GM08714 (cell line): ENCODE data around the gene CASP10.

ENCODE experiments used
- H3K4me3 ChIP-seq: fragments of 200-500 bp; sonication (Bioruptor generic); 2 replicates; pipeline ENCODE4 v1.5.1; 2014; ENCODE audit warnings: mild to moderate bottlenecking, low read length, inconsistent platforms
- ZNF274 ChIP-seq: IDR thresholded peaks from 2 replicates; pipeline ENCODE4 v1.6.1; 2012; ENCODE audit warnings: mild to moderate bottlenecking, low read depth, low read length

Gene CASP10

GRCh38 chr2:201174687-201175086 lies 8.3 kb upstream of the CASP10 start:
- no peak for TF ChIP-seq ZNF274
- H3K4me3 ChIP-seq: no peak overlapping the region

GRCh38 chr2:201176081-201176481 lies 6.9 kb upstream of the CASP10 start:
- H3K4me3 ChIP-seq: no peak overlapping the region
- no peak for TF ChIP-seq ZNF274

- no peak overlapping the region for H3K4me3 ChIP-seq
- TF ChIP-seq ZNF274: no peak
Measured at GRCh38 chr2:201180010-201180409, 2.9 kb upstream of the CASP10 start.

GRCh38 chr2:201183365-201183727 lies 405 bp downstream of the CASP10 start:
- H3K4me3 ChIP-seq: peak overlapping the region; percentile 90
- TF ChIP-seq ZNF274: no peak

- peak overlapping the region; percentile 90 for H3K4me3 ChIP-seq
Measured at GRCh38 chr2:201183835-201184234, 894 bp downstream of the CASP10 start.

GRCh38 chr2:201184248-201184647 lies 1.3 kb downstream of the CASP10 start:
- H3K4me3 ChIP-seq: peak overlapping the region; percentile 90

- peak overlapping the region; percentile 60; the same call in 1 of the 2 replicates for H3K4me3 ChIP-seq
- no peak for TF ChIP-seq ZNF274
Measured at GRCh38 chr2:201185863-201186262, 2.9 kb downstream of the CASP10 start.

- no peak overlapping the region for H3K4me3 ChIP-seq
- TF ChIP-seq ZNF274: no peak
Measured at GRCh38 chr2:201186982-201187381, 4.0 kb downstream of the CASP10 start.

- H3K4me3 ChIP-seq: no peak overlapping the region
- no peak for TF ChIP-seq ZNF274
Measured at GRCh38 chr2:201188449-201188848, 5.5 kb downstream of the CASP10 start.

- no peak overlapping the region; the same call in 1 of the 2 replicates for H3K4me3 ChIP-seq
- no peak for TF ChIP-seq ZNF274
Measured at GRCh38 chr2:201191132-201191875, 8.4 kb downstream of the CASP10 start.

GRCh38 chr2:201194097-201194496 lies 11.2 kb downstream of the CASP10 start:
- TF ChIP-seq ZNF274: no peak
- no peak overlapping the region for H3K4me3 ChIP-seq

GRCh38 chr2:201195331-201195730 lies 12.4 kb downstream of the CASP10 start:
- no peak for TF ChIP-seq ZNF274
- no peak overlapping the region for H3K4me3 ChIP-seq

GRCh38 chr2:201196003-201196402 lies 13.1 kb downstream of the CASP10 start:
- no peak overlapping the region for H3K4me3 ChIP-seq
- TF ChIP-seq ZNF274: no peak

GRCh38 chr2:201196803-201197202 lies 13.9 kb downstream of the CASP10 start:
- no peak overlapping the region for H3K4me3 ChIP-seq
- TF ChIP-seq ZNF274: no peak

GRCh38 chr2:201197781-201198180 lies 14.8 kb downstream of the CASP10 start:
- no peak for TF ChIP-seq ZNF274
- no peak overlapping the region for H3K4me3 ChIP-seq

- no peak for TF ChIP-seq ZNF274
- no peak overlapping the region for H3K4me3 ChIP-seq
Measured at GRCh38 chr2:201199847-201200246, 16.9 kb downstream of the CASP10 start.
